NCI-H2227 treated with DMSO at 0.1 percent for 48 hours (cell line): ENCODE results near the gene RPS6KB1.
"Not testable (repeated sequence)": the region's sequence is repeated elsewhere in the genome, so short reads cannot be mapped to it uniquely, and the experiment has no call there.

Experiments used
- DNase-seq: peaks from one replicate; lab custom pipeline; 2025; lab: John Stamatoyannopoulos, UW

Gene RPS6KB1

GRCh38 chr17:59872351-59872750 lies 20.6 kb upstream of the RPS6KB1 start:
- no peak for DNase-seq

- DNase-seq = not testable (repeated sequence)
These were observed 19.5 kb upstream of the RPS6KB1 start for GRCh38 chr17:59873414-59873813.

GRCh38 chr17:59874376-59874775 lies 18.5 kb upstream of the RPS6KB1 start:
- DNase-seq = no peak

- no peak for DNase-seq
These were observed 16.8 kb upstream of the RPS6KB1 start for GRCh38 chr17:59876107-59876506.

- DNase-seq = no peak
These were observed 15.0 kb upstream of the RPS6KB1 start for GRCh38 chr17:59877965-59878364.

GRCh38 chr17:59878624-59879023 lies 14.3 kb upstream of the RPS6KB1 start:
- no peak for DNase-seq

GRCh38 chr17:59884861-59885260 lies 8.1 kb upstream of the RPS6KB1 start:
- no peak for DNase-seq

GRCh38 chr17:59888145-59888750 lies 4.7 kb upstream of the RPS6KB1 start:
- DNase-seq = no peak

GRCh38 chr17:59890720-59891119 lies 2.2 kb upstream of the RPS6KB1 start:
- no peak for DNase-seq

- DNase-seq = no peak
These were observed 534 bp upstream of the RPS6KB1 start for GRCh38 chr17:59892251-59892923.

GRCh38 chr17:59893676-59894100 lies 767 bp downstream of the RPS6KB1 start:
- DNase-seq = no peak

- no peak for DNase-seq
These were observed 4.2 kb downstream of the RPS6KB1 start for GRCh38 chr17:59897090-59897489.

GRCh38 chr17:59899099-59899498 lies 6.2 kb downstream of the RPS6KB1 start:
- DNase-seq = no peak

- DNase-seq = no peak
These were observed 8.7 kb downstream of the RPS6KB1 start for GRCh38 chr17:59901604-59902003.

GRCh38 chr17:59903455-59903854 lies 10.5 kb downstream of the RPS6KB1 start:
- DNase-seq = no peak

GRCh38 chr17:59907467-59907866 lies 14.5 kb downstream of the RPS6KB1 start:
- DNase-seq = no peak

- peak; percentile 52 for DNase-seq
These were observed 21.4 kb downstream of the RPS6KB1 start for GRCh38 chr17:59914274-59914854.

- no peak for DNase-seq
These were observed 23.5 kb downstream of the RPS6KB1 start for GRCh38 chr17:59916446-59916845.

GRCh38 chr17:59920637-59921036 lies 27.7 kb downstream of the RPS6KB1 start:
- not testable (repeated sequence) for DNase-seq

GRCh38 chr17:59930121-59930520 lies 37.2 kb downstream of the RPS6KB1 start:
- not testable (repeated sequence) for DNase-seq

GRCh38 chr17:59930768-59931167 lies 37.8 kb downstream of the RPS6KB1 start:
- DNase-seq = not testable (repeated sequence)

GRCh38 chr17:59933317-59933716 lies 40.4 kb downstream of the RPS6KB1 start:
- DNase-seq = not testable (repeated sequence)

- not testable (repeated sequence) for DNase-seq
These were observed 47.8 kb downstream of the RPS6KB1 start for GRCh38 chr17:59940697-59941096.
